MCF 10A (cell line): ENCODE data around the gene PLN. TPM values are rescaled to one million over a fixed set of nuclear protein-coding genes. Genes with fewer than 3 reads are reported as not detected.

Experiments used
- BruUV-seq: library from RNA; stranded (reverse); fragments of 400-500 nt; replicated peaks from 2 replicates; lab custom pipeline; 2021; lab: Mats Ljungman, UMichigan
- CTCF ChIA-PET: fragments of 300-600 bp; sonication (Branson Sonifier 250); formaldehyde crosslinking; extraction: SDS; loops from one replicate; lab custom pipeline; 2021; ENCODE audit warnings: antibody characterized with exemption, inconsistent platforms; lab: Yijun Ruan, JAX
- POLR2A ChIA-PET: fragments of 300-600, 350-650 bp; sonication (Branson Sonifier 250); formaldehyde crosslinking; extraction: SDS; loops from one replicate; lab custom pipeline; 2020; ENCODE audit warnings: antibody characterized with exemption, inconsistent platforms; lab: Yijun Ruan, JAX
- DNase-seq: peaks from one replicate; pipeline ENCODE4 v3.0.0-alpha.2; 2018; ENCODE audit not compliant: unreplicated experiment
- H3K27ac Mint-ChIP-seq: one replicate; pipeline ENCODE4 v1.8.0; 2022; ENCODE audit warnings: mild to moderate bottlenecking, low read depth, mixed read lengths; ENCODE audit not compliant: unreplicated experiment
- H3K27me3 Mint-ChIP-seq: one replicate; pipeline ENCODE4 v1.8.0; 2022; ENCODE audit warnings: mixed read lengths; ENCODE audit not compliant: insufficient read depth, unreplicated experiment
- H3K36me3 Mint-ChIP-seq: one replicate; pipeline ENCODE4 v1.8.0; 2022; ENCODE audit warnings: mild to moderate bottlenecking, moderate library complexity, mixed read lengths; ENCODE audit not compliant: insufficient read depth, unreplicated experiment
- H3K4me1 Mint-ChIP-seq: one replicate; pipeline ENCODE4 v1.8.0; 2022; ENCODE audit warnings: mixed read lengths; ENCODE audit not compliant: insufficient read depth, unreplicated experiment
- H3K4me3 Mint-ChIP-seq: one replicate; pipeline ENCODE4 v1.8.0; 2022; ENCODE audit warnings: mild to moderate bottlenecking, moderate library complexity, mixed read lengths; ENCODE audit not compliant: unreplicated experiment
- H3K9me3 Mint-ChIP-seq: one replicate; pipeline ENCODE4 v1.8.0; 2022; ENCODE audit warnings: mixed read lengths; ENCODE audit not compliant: unreplicated experiment
- intact Hi-C: fragments of 100-400 bp; cut with micrococcal nuclease; formaldehyde crosslinking; loops from 2 replicates; pipeline ENCODE4 v1.14.1; 2022
- total RNA-seq: library from RNA; stranded (reverse); gene quantifications from 2 replicates; pipeline ENCODE4 v1.2.3, GENCODE V29; 2022
- TF ChIP-seq, protein P1 (sequence below): fragments of 200-600 bp; IDR thresholded peaks from one replicate; pipeline ENCODE4 v1.8.0; 2022; ENCODE audit warnings: antibody characterized with exemption, mild to moderate bottlenecking; ENCODE audit not compliant: unreplicated experiment

The PLN gene
- total RNA-seq, 1 experiment from 2014 or later = not detected

DNA sequence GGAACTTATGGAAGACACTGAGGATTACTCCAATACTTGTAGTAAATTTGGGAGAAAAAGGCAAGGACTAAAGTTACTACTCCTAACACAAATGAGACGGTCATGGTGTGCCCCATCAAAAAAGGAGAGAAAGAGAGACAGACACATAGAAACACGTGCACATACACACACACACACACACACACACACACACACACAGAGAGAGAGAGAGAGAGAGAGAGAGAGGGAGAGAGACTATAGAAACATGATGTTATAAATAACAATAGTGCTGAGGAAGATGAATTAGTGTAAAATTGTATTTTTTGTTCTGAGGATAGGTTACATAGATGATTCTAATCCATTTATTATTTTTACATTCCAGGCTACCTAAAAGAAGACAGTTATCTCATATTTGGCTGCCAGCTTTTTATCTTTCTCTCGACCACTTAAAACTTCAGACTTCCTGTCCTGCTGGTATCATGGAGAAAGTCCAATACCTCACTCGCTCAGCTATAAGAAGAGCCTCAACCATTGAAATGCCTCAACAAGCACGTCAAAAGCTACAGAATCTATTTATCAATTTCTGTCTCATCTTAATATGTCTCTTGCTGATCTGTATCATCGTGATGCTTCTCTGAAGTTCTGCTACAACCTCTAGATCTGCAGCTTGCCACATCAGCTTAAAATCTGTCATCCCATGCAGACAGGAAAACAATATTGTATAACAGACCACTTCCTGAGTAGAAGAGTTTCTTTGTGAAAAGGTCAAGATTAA lies 10.5 kb downstream of the PLN start:
- no peaks in the 10 kb centered on the region for H3K4me1 Mint-ChIP-seq
- BruUV-seq = no TSS peak

DNA sequence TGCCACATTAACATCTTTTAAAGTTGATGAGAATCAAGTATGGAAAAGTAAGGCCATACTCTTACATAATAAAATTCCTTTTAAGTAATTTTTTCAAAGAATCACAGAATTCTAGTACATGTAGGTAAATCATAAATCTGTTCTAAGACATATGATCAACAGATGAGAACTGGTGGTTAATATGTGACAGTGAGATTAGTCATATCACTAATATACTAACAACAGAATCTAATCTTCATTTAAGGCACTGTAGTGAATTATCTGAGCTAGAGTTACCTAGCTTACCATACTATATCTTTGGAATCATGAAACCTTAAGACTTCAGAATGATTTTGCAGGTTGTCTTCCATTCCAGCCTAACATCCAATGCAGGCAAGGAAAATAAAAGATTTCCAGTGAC lies 11.6 kb downstream of the PLN start:
- intact Hi-C loops = no loop called here
- no peak overlapping the region for H3K4me3 Mint-ChIP-seq
- POLR2A ChIA-PET = no interaction called here
- CTCF ChIA-PET = interaction anchor here (0.6 to 1.9 kb wide), 7 partner anchors 21 to 576 kb away, joined by 3 to 7 read pairs (median 3); no protein-coding TSS in a partner anchor
- TF ChIP-seq, protein P1, sequence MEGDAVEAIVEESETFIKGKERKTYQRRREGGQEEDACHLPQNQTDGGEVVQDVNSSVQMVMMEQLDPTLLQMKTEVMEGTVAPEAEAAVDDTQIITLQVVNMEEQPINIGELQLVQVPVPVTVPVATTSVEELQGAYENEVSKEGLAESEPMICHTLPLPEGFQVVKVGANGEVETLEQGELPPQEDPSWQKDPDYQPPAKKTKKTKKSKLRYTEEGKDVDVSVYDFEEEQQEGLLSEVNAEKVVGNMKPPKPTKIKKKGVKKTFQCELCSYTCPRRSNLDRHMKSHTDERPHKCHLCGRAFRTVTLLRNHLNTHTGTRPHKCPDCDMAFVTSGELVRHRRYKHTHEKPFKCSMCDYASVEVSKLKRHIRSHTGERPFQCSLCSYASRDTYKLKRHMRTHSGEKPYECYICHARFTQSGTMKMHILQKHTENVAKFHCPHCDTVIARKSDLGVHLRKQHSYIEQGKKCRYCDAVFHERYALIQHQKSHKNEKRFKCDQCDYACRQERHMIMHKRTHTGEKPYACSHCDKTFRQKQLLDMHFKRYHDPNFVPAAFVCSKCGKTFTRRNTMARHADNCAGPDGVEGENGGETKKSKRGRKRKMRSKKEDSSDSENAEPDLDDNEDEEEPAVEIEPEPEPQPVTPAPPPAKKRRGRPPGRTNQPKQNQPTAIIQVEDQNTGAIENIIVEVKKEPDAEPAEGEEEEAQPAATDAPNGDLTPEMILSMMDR = no peak
- H3K27me3 Mint-ChIP-seq = no peaks in the 10 kb centered on the region
- BruUV-seq = no TSS peak
- no peak overlapping the region for H3K27ac Mint-ChIP-seq
- H3K36me3 Mint-ChIP-seq = peaks cover 6% of the 10 kb centered on the region
- H3K9me3 Mint-ChIP-seq = no peaks in the 10 kb centered on the region
- DNase-seq = no peak
- H3K4me1 Mint-ChIP-seq = no peaks in the 10 kb centered on the region

More for the DNA sequence above, 10.5 kb downstream of the PLN start:
- Mint-ChIP-seq H3K4me3 (no peak overlapping the region), H3K27me3 (no peaks in the 10 kb centered on the region), H3K27ac (no peak overlapping the region), H3K36me3 (peaks cover 6% of the 10 kb centered on the region), H3K9me3 (no peaks in the 10 kb centered on the region)
- no peak for DNase-seq
- CTCF ChIA-PET = interaction anchor here (0.5 to 1.9 kb wide), 4 partner anchors 9 to 242 kb away, joined by 3 to 4 read pairs (median 3); no protein-coding TSS in a partner anchor
- TF ChIP-seq, protein P1 = no peak
- POLR2A ChIA-PET = no interaction called here
- intact Hi-C loops = no loop called here

DNA sequence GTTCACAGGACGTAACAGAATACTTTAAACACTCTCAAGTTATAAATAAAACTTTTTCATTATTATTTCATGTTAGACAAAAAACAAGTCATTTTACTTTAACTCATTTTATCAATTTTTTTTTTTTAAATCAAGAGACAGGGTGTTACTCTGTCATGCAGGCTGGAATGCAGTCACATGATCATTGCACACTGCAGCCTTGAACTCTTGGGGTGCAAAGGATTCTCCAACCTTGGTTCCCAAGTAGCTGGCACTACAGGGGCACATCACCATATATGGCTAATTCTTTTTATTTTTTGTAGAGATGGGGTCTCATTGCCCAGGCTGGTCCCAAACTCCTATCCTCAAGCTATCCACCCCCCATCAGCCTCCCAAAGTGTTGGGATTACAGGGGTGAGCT lies 14.2 kb downstream of the PLN start:
- intact Hi-C loops = no loop called here
- no peak for DNase-seq
- TF ChIP-seq, protein P1 = no peak
- Mint-ChIP-seq H3K4me3 (no peak overlapping the region), H3K36me3 (peaks cover 5% of the 10 kb centered on the region), H3K27me3 (no peaks in the 10 kb centered on the region), H3K4me1 (no peaks in the 10 kb centered on the region), H3K27ac (no peak overlapping the region), H3K9me3 (no peaks in the 10 kb centered on the region)
- CTCF ChIA-PET = interaction anchor here (0.8 kb wide), 2 partner anchors 18 to 34 kb away, joined by 3 read pairs; no protein-coding TSS in a partner anchor
- POLR2A ChIA-PET = interaction anchor here (0.5 to 0.7 kb wide), 2 partner anchors 9 to 14 kb away, joined by 3 read pairs; no protein-coding TSS in a partner anchor
- BruUV-seq = no TSS peak

DNA sequence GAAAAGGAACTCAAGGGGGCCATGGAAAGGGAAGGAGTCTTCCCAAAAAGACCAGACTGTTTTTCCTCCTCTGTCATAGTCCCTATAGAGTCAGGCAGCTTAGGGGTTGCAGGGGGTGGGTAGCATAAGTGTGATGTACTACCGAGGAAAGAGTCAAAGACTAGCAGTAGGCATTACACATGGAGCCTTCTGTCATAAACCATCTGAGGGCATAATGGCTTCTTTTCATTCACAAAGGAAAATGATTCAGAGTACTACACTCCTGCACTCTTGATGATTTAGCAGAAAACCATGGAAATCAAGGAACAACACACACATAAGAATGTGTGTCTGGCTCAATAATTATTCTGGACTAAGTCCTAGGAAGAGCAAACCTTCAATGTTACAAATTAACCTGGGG lies 14.9 kb downstream of the PLN start:
- intact Hi-C loops = no loop called here
- H3K4me1 Mint-ChIP-seq = no peaks in the 10 kb centered on the region
- H3K27me3 Mint-ChIP-seq = no peaks in the 10 kb centered on the region
- peaks cover 5% of the 10 kb centered on the region for H3K36me3 Mint-ChIP-seq
- no peak for DNase-seq
- no TSS peak for BruUV-seq
- ChIA-PET CTCF (interaction anchor here (0.8 to 1.2 kb wide), 2 partner anchors 10 to 17 kb away, joined by 3 to 4 read pairs; no protein-coding TSS in a partner anchor), POLR2A (interaction anchor here (0.5 to 0.7 kb wide), 2 partner anchors 9 to 14 kb away, joined by 3 read pairs; no protein-coding TSS in a partner anchor)
- H3K27ac Mint-ChIP-seq = no peak overlapping the region
- H3K9me3 Mint-ChIP-seq = no peaks in the 10 kb centered on the region
- no peak overlapping the region for H3K4me3 Mint-ChIP-seq
- TF ChIP-seq, protein P1 = no peak
